NCI-H2171 (cell line): Measurements from ENCODE around the gene WSB2.

Experiments used
- DNase-seq: peaks from one replicate; lab custom pipeline; 2025; lab: John Stamatoyannopoulos, UW

WSB2 gene

DNA sequence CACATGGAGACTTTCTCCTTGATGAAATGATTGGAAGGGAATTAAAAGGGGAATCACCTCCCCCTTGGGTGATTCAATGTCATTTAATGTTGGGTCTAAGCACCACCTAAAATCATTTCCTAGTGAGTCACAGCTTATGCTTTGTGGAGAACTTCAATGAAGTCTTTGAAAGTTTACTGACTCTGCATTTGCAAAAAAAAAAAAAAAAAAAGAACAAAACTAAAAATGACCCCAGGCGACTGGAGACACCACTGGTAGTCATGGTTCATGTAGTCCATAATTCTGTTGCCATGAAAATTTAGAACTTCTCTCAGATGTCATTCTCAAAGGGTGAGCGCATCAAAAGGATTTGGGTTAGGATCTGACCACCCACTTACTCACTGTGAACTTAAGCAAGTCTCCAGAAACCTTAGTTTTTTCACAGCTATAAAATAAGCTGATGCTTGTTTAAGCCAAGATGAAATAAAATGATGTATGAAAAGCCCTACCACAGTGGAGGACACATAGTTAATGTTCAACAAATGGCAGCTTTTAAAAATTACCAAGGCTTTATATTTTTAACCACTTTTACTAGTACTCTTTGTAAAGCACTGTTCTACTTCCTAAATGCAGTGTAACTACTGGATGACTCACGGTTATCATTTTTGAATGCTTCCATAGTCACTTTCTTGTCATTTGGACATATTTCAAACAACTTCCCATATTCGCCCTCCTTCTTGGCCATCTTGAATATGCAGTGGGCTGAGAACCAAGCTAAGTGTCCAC is 74.1 kb downstream of the WSB2 start:
- no peak for DNase-seq

DNA sequence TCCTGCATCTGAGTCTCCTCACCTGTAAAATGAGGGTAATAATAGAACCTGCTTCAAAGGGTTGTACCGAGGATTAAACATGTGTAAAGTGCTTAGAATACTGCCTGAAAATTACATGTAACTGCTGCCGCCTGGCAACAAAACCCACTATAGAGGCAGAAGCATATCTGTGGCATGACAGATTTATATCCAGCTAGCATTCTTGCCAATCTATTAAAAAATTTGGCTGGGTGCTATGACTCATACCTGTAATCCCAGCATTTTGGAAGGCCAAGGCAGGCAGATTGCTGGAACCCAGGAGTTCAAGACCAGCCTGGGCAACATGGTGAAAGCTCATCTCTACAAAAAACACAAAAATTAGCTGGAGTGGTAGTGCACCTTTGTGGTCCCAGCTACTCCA is 75.8 kb downstream of the WSB2 start:
- no peak for DNase-seq
